GM19467 (cell line): ENCODE results near the gene GPR87.

Source experiments
- ATAC-seq: cut with Tn5 transposase; IDR thresholded peaks from one replicate; pipeline ENCODE4 v1.9.1; 2021; ENCODE audit warnings: mild to moderate bottlenecking, moderate library complexity; ENCODE audit not compliant: unreplicated experiment

GPR87 gene

DNA sequence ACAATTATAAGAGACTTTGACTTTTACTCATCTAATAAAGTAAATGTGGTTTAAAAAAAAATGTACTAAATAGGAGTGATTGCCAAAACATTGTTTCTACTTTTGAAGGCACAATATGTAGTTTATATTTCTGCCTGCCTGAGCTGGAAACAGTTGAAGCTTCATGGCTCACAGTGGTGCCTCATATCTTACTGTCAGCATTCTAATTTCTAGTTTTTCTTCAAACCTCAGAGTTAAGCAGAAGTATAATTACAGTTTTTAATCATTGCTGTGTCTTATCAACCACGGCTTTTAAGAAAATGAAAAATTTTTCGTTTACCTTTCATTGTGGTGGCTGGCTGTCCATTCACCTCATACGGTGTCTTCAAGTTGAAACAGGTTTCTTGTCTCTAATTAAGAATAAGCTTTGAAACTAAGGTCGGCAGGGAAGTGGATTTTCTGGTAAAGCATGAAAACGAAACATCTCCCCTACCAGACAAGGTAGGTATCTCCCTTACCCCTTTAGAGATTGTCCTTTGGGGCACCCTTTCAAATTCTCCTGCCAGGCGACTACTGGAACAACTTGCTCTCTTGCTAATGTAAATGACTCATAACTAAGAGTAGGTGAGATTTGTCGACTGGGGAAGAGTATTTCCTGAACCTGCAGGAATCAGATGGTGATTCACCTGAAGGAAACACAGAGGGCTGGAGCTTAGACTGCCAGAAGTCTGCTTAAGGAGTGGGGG is at the start of gene GPR87:
TSS of gene GPR87 (minus strand) at position 554 of the 725 bp plus-strand sequence. CDS start 16,720 bp downstream, outside the sequence.
- ATAC-seq = no peak

- no peak for ATAC-seq
These were observed 46.1 kb upstream of the GPR87 start for GRCh38 chr3:151362751-151363174.

GRCh38 chr3:151357463-151357850 is 40.8 kb upstream of the GPR87 start:
- no peak for ATAC-seq

- ATAC-seq = no peak
These were observed 40.3 kb upstream of the GPR87 start for GRCh38 chr3:151356794-151357462.

- ATAC-seq = peak; percentile 25
These were observed 35.0 kb upstream of the GPR87 start for GRCh38 chr3:151351648-151352047.

GRCh38 chr3:151351219-151351618 is 34.6 kb upstream of the GPR87 start:
- peak; percentile 87 for ATAC-seq

- no peak for ATAC-seq
These were observed 34.0 kb upstream of the GPR87 start for GRCh38 chr3:151350656-151351055.

GRCh38 chr3:151347432-151347831 is 30.8 kb upstream of the GPR87 start:
- ATAC-seq = no peak

GRCh38 chr3:151346292-151346691 is 29.7 kb upstream of the GPR87 start:
- ATAC-seq = no peak

- no peak for ATAC-seq
These were observed 29.2 kb upstream of the GPR87 start for GRCh38 chr3:151345859-151346258.

GRCh38 chr3:151331696-151332095 is 15.1 kb upstream of the GPR87 start:
- no peak for ATAC-seq

DNA sequence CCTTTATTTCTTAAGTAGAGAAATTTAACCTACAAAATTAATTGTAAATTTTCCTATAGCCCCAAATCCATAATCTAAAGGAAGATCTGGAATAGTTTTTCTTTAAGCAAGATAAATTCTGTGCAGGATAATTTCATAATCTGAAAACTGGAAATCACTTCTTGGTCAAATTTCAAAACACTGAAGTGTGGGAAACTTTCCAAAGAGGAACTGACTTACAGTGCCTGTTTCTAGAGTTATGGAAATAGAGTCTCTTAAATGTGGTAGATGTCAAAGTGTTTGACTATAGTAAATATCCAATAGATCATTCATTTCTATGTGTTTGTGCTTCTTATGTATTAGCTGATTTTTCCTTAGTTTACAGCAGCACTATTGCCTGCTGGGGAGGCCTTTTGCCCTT is 14.3 kb upstream of the GPR87 start:
- ATAC-seq = no peak

- no peak for ATAC-seq
These were observed 13.8 kb upstream of the GPR87 start for GRCh38 chr3:151330379-151330778.

- no peak for ATAC-seq
These were observed 12.7 kb upstream of the GPR87 start, which contains the start of gene P2RY13 for GRCh38 chr3:151329363-151329762. TSS of gene P2RY13 (minus strand) at chr3:151329549. CDS start at chr3:151329528, 21 bp downstream.

DNA sequence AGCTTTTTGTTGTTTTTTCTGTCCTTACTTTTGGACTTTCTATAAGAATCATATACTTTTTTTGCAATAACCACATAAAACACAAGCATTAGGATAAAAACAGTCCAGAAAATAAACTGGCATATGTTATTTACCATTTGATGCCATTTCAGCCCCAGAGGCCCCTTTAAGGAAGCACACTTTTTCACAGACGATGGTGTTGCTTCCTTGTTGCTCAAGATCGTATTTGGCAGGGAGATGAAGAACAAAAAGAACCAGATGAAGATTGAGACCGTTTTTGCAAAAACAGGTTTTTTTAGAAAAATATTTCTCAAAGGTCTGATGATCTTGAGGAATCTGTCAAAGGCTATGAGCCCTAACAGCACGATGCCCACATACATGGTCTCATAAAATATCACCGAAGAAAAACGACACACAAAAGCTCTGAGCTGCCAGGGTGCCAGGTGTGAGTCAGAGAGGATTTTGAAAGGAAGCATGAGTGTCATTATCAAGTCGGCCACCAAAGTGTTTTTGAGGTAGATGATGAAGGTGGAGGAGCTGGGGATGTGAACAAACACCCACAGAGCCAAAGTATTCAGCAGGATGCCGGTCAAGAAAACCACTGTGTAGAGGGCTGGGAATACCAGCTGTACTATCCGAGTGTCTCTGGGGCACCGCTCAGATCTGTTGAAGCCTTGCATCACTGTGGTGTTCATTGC is 11.8 kb upstream of the GPR87 start:
- no peak for ATAC-seq

- no peak for ATAC-seq
These were observed 11.1 kb upstream of the GPR87 start for GRCh38 chr3:151327571-151328198.

- ATAC-seq = no peak
These were observed 5.9 kb upstream of the GPR87 start for GRCh38 chr3:151322511-151322910.

DNA sequence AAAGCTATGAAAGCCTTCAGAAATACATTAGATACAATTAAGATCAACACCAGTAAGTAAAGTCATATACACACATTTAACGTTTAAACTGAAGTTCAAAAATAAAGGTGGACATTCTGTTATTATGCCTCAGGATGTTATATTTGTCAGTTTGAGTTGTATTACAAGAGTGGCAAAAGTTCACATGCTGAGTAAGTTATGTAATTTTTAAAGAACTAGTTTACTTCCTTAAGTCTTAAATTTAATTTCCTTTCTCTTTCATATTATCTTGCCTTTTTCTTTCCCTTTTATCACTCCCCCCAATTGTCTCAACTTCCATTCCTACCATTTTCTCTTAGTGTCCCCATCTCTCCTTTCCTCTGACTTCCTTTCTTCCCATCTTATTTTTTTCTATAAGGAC is 4.9 kb upstream of the GPR87 start:
- no peak for ATAC-seq

GRCh38 chr3:151320131-151320530 is 3.5 kb upstream of the GPR87 start:
- ATAC-seq = no peak

GRCh38 chr3:151319628-151320027 is 3.0 kb upstream of the GPR87 start:
- no peak for ATAC-seq

DNA sequence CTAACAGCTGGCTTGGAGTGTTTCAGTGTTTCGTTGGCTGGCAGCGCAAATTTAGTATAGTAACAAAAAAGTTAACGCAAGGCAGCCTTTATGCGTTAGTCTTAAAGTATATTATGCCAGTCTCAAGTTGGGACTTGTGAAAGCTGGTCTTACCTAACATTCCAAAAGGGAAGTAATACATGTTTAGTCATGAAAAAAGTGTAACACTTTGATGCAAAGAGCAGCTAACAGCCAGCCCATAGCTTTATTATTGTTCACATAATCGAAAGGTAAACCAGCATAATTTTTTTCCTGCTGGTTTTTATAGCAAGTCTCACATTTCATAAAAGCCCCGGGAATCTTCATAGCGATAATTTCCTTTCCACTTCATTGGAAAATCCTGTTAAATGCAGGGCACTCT is 2.4 kb upstream of the GPR87 start:
- no peak for ATAC-seq
